Measurements from ENCODE around the gene CXCL12.

CXCL12 gene

GRCh38 chr10:44424957-44425356 lies 40.1 kb upstream of the CXCL12 start:
- H3K27me3 ChIP-seq (ENCODE audit: insufficient read depth, low read depth, severe bottlenecking), result peaks cover 67% of the 10 kb centered on the region
- no peak overlapping the region for H3K27ac ChIP-seq
- DNase-seq, result no peak
- H3K36me3 ChIP-seq, result no peaks in the 10 kb centered on the region
- TF ChIP-seq, protein P1, sequence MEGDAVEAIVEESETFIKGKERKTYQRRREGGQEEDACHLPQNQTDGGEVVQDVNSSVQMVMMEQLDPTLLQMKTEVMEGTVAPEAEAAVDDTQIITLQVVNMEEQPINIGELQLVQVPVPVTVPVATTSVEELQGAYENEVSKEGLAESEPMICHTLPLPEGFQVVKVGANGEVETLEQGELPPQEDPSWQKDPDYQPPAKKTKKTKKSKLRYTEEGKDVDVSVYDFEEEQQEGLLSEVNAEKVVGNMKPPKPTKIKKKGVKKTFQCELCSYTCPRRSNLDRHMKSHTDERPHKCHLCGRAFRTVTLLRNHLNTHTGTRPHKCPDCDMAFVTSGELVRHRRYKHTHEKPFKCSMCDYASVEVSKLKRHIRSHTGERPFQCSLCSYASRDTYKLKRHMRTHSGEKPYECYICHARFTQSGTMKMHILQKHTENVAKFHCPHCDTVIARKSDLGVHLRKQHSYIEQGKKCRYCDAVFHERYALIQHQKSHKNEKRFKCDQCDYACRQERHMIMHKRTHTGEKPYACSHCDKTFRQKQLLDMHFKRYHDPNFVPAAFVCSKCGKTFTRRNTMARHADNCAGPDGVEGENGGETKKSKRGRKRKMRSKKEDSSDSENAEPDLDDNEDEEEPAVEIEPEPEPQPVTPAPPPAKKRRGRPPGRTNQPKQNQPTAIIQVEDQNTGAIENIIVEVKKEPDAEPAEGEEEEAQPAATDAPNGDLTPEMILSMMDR (IDR thresholded peaks at IDR 0.05; ENCODE audit: low read depth, low read length), result no peak
- H3K4me3 ChIP-seq (ENCODE audit: low read depth, low read length), result no peak overlapping the region
- no peaks in the 10 kb centered on the region for H3K9me3 ChIP-seq (ENCODE audit: severe bottlenecking)

DNA sequence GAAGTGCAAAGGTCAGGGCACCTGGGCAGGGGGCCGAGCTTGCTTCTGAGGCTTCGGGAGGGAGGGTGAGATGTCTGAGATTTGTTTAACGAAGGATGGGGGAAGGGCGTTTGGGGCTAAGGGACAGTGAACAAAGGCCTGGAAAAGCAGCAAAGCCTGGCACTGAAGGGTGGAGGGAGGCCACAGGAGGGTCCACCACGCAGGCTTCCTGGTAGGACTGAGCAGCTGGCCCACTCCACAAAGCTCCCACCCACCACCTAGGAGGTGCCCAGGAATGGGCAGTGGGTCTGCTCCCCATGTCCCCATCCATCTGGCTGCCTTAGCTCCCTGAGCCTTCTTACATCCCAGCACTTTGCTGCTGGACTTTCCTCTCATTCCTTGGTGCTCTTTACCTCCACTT lies 39.4 kb upstream of the CXCL12 start:
- peaks cover 73% of the 10 kb centered on the region for H3K27me3 ChIP-seq (ENCODE audit: insufficient read depth, low read depth, severe bottlenecking)
- TF ChIP-seq, protein P1 (IDR thresholded peaks at IDR 0.05; ENCODE audit: low read depth, low read length), result no peak
- H3K36me3 ChIP-seq, result no peaks in the 10 kb centered on the region
- H3K9me3 ChIP-seq (ENCODE audit: severe bottlenecking), result no peaks in the 10 kb centered on the region
- no peak for DNase-seq
- no peak overlapping the region for H3K4me3 ChIP-seq (ENCODE audit: low read depth, low read length)
- no peak overlapping the region for H3K27ac ChIP-seq

- no peak overlapping the region for H3K27ac ChIP-seq
- no peaks in the 10 kb centered on the region for H3K9me3 ChIP-seq (ENCODE audit: severe bottlenecking)
- no peak overlapping the region for H3K4me3 ChIP-seq (ENCODE audit: low read depth, low read length)
- H3K27me3 ChIP-seq (ENCODE audit: insufficient read depth, low read depth, severe bottlenecking), result peaks cover 88% of the 10 kb centered on the region
- no peaks in the 10 kb centered on the region for H3K36me3 ChIP-seq
- DNase-seq, result no peak
- TF ChIP-seq, protein P1 (IDR thresholded peaks at IDR 0.05; ENCODE audit: low read depth, low read length), result no peak
Observed at GRCh38 chr10:44422570-44423101, 37.7 kb upstream of the CXCL12 start.

GRCh38 chr10:44422153-44422552 lies 37.3 kb upstream of the CXCL12 start:
- no peak overlapping the region for H3K4me3 ChIP-seq (ENCODE audit: low read depth, low read length)
- no peaks in the 10 kb centered on the region for H3K9me3 ChIP-seq (ENCODE audit: severe bottlenecking)
- no peak overlapping the region for H3K27ac ChIP-seq
- DNase-seq, result no peak
- peaks cover 92% of the 10 kb centered on the region for H3K27me3 ChIP-seq (ENCODE audit: insufficient read depth, low read depth, severe bottlenecking)
- TF ChIP-seq, protein P1 (IDR thresholded peaks at IDR 0.05; ENCODE audit: low read depth, low read length), result no peak
- no peaks in the 10 kb centered on the region for H3K36me3 ChIP-seq

- Histone ChIP-seq H3K27ac (no peak overlapping the region), H3K36me3 (no peaks in the 10 kb centered on the region), H3K27me3 (ENCODE audit: insufficient read depth, low read depth, severe bottlenecking) (peaks cover 90% of the 10 kb centered on the region), H3K9me3 (ENCODE audit: severe bottlenecking) (no peaks in the 10 kb centered on the region), H3K4me3 (ENCODE audit: low read depth, low read length) (no peak overlapping the region)
- TF ChIP-seq, protein P1 (IDR thresholded peaks at IDR 0.05; ENCODE audit: low read depth, low read length), result no peak
- no peak for DNase-seq
Observed at GRCh38 chr10:44419790-44420549, 35.1 kb upstream of the CXCL12 start.
